Endothelial cell of umbilical vein (primary cell): ENCODE data around the gene GABARAP. TPM values are rescaled to one million over a fixed set of nuclear protein-coding genes. Genes with fewer than 3 reads are reported as not detected.
A peak's percentile ranks its signal among the peaks of the same experiment; 100 is the strongest.

Source experiments
- BruUV-seq: library from RNA; stranded (reverse); fragments of 400-500 nt; replicated peaks from 2 replicates; lab custom pipeline; 2021; lab: Mats Ljungman, UMichigan
- CTCF ChIA-PET: fragments of 300-600, 350-600 bp; sonication (Branson Sonifier 250); formaldehyde crosslinking; loops from one replicate; lab custom pipeline; 2021; ENCODE audit warnings: antibody characterized with exemption, inconsistent platforms; lab: Charles Lee
- POLR2A ChIA-PET: fragments of 300-600, 350-600 bp; sonication (Branson Sonifier 250); formaldehyde crosslinking; loops from one replicate; lab custom pipeline; 2021; ENCODE audit warnings: antibody characterized with exemption, inconsistent platforms; lab: Charles Lee
- DNase-seq: peaks from one replicate; pipeline ENCODE4 v3.0.0-alpha.2; 2011; ENCODE audit warnings: low read depth, low spot score
- FAIRE-seq: peaks from 2 replicates; lab custom pipeline; 2011; peaks lifted over from hg19 to GRCh38; lab: Jason Lieb, UNC
- H2AFZ ChIP-seq: 2 replicates; pipeline ENCODE4 v1.6.0; 2012; ENCODE audit warnings: low read depth, low read length, control low read depth, inconsistent platforms
- H3K27ac ChIP-seq: 2 replicates; pipeline ENCODE4 v1.5.1; 2011; ENCODE audit warnings: low read depth, mild to moderate bottlenecking, control low read depth, low read length, moderate library complexity; ENCODE audit not compliant: insufficient read depth
- H3K27me3 ChIP-seq, 2 experiments: 2 replicates each; pipeline versions ENCODE4 v1.6.0 to v1.6.1; 2011; ENCODE audit warnings: low read length in 2 of 2, mixed read lengths in 1 of 2; ENCODE audit not compliant: control insufficient read depth in 2 of 2, insufficient read depth in 2 of 2
- H3K36me3 ChIP-seq, 2 experiments: 2 replicates in 1 of 2; 3 replicates in 1 of 2; pipeline ENCODE4 v1.5.1; 2011; ENCODE audit warnings: low read length in 2 of 2, mild to moderate bottlenecking in 1 of 2, moderate library complexity in 1 of 2; ENCODE audit not compliant: control insufficient read depth in 2 of 2, insufficient read depth in 2 of 2; ENCODE audit errors: extremely low read depth in 1 of 2
- H3K4me1 ChIP-seq: 3 replicates; pipeline ENCODE4 v1.5.1; 2011; ENCODE audit warnings: mild to moderate bottlenecking, low read length; ENCODE audit not compliant: control insufficient read depth, insufficient read depth; ENCODE audit errors: extremely low read depth
- H3K4me2 ChIP-seq: 2 replicates; pipeline ENCODE4 v1.6.1; 2011; ENCODE audit warnings: low read length, control low read depth, mixed read lengths; ENCODE audit not compliant: insufficient read depth
- H3K4me3 ChIP-seq, 3 experiments: fragments of 200-600 bp in 1 of 3; sonication (generic), shearing (Covaris generic) in 1 of 3; replicated peaks in 1 of 3; 2 replicates each; pipeline ENCODE4 v1.5.1; 2011 to 2016; ENCODE audit warnings: control low read depth in 3 of 3, low read length in 3 of 3, mild to moderate bottlenecking in 2 of 3, inconsistent platforms in 1 of 3, low read depth in 1 of 3, moderate library complexity in 1 of 3; ENCODE audit not compliant: insufficient read depth in 1 of 3
- H3K79me2 ChIP-seq: 2 replicates; pipeline ENCODE4 v1.6.0; 2012; ENCODE audit warnings: low read length, inconsistent platforms; ENCODE audit not compliant: control insufficient read depth, insufficient read depth
- H3K9ac ChIP-seq: replicated peaks from 2 replicates; pipeline ENCODE3; 2011; ENCODE audit warnings: low read length, control low read depth; ENCODE audit not compliant: insufficient read depth; ENCODE audit errors: extremely low read depth
- H3K9me1 ChIP-seq: replicated peaks from 3 replicates; pipeline ENCODE4 v1.6.0; 2011; ENCODE audit warnings: mild to moderate bottlenecking, low read length; ENCODE audit not compliant: control insufficient read depth, insufficient read depth; ENCODE audit errors: extremely low read depth
- H3K9me3 ChIP-seq: replicated peaks from 2 replicates; pipeline ENCODE4 v1.5.1; 2012; ENCODE audit warnings: low read length, inconsistent platforms; ENCODE audit not compliant: control insufficient read depth, insufficient read depth
- H4K20me1 ChIP-seq: replicated peaks from 2 replicates; pipeline ENCODE3; 2011; ENCODE audit warnings: mild to moderate bottlenecking, low read length; ENCODE audit not compliant: control insufficient read depth, insufficient read depth; ENCODE audit errors: extremely low read depth
- EZH2 ChIP-seq: IDR thresholded peaks from 2 replicates; pipeline ENCODE4 v1.6.1; 2012; ENCODE audit warnings: borderline replicate concordance, low read depth, mild to moderate bottlenecking, moderate library complexity, low read length, inconsistent platforms; ENCODE audit not compliant: severe bottlenecking
- GATA2 ChIP-seq: IDR thresholded peaks from 2 replicates; pipeline ENCODE4 v1.7.0; 2011; ENCODE audit warnings: low read depth, mild to moderate bottlenecking, moderate library complexity, mixed read lengths, low read length; ENCODE audit not compliant: insufficient read length, insufficient read depth
- MAX ChIP-seq: IDR thresholded peaks from 2 replicates; pipeline ENCODE4 v1.6.1; 2011; ENCODE audit not compliant: insufficient read depth, insufficient read length
- MYC ChIP-seq: IDR thresholded peaks from one replicate; pipeline ENCODE4 v1.6.1; 2011; ENCODE audit warnings: mild to moderate bottlenecking, low read depth, low read length
- POLR2A ChIP-seq: IDR thresholded peaks from 2 replicates; pipeline ENCODE4 v1.6.1; 2012; ENCODE audit warnings: low read depth, mild to moderate bottlenecking, control low read depth, low read length
- POLR2AphosphoS5 ChIP-seq: IDR thresholded peaks from 2 replicates; pipeline ENCODE4 v1.6.1; 2012; ENCODE audit warnings: low read depth, mild to moderate bottlenecking, control low read depth, low read length, moderate library complexity; ENCODE audit not compliant: insufficient read depth
- dilution Hi-C: fragments of 300-500 bp; cut with MboI; formaldehyde crosslinking; loops from one replicate; pipeline ENCODE4 v1.15.0; 2019; ENCODE audit warnings: low sequenced_read_pairs; ENCODE audit not compliant: extremely low pct_ligation_motif_present
- intact Hi-C: fragments of 100-400 bp; cut with micrococcal nuclease; formaldehyde crosslinking; loops from one replicate; pipeline ENCODE4 v1.10.0; 2022
- polyA plus RNA-seq, 4 experiments: library from polyadenylated mRNA; depleted of rRNA in 3 of 4; stranded (reverse) in 3 of 4; unstranded in 1 of 4; fragments of >200 nt; gene quantifications; 2 replicates each; pipeline versions ENCODE4 v1.2.1 to v1.2.3, GENCODE V29; 2011 to 2012; ENCODE audit warnings: missing spikeins in 1 of 4
- total RNA-seq: library from RNA; stranded (reverse); gene quantifications from 2 replicates; pipeline ENCODE4 v1.2.3, GENCODE V29; 2021
- TF ChIP-seq, protein P1 (sequence below), 2 donors: IDR thresholded peaks; 1 replicate in 1 of 2; 2 replicates in 1 of 2; pipeline ENCODE4 v1.5.1; 2011; ENCODE audit warnings: low read length in 2 of 2, mild to moderate bottlenecking in 2 of 2, moderate library complexity in 2 of 2, control low read depth in 1 of 2, inconsistent platforms in 1 of 2, low read depth in 1 of 2; ENCODE audit not compliant: insufficient read depth in 1 of 2; ENCODE audit errors: extremely low read depth in 1 of 2

Gene GABARAP
- total and polyA plus RNA-seq, 2 donors (not counting 3 experiments of a cell fraction or from before 2014, with no cell fraction given) = 401 to 882 TPM

DNA sequence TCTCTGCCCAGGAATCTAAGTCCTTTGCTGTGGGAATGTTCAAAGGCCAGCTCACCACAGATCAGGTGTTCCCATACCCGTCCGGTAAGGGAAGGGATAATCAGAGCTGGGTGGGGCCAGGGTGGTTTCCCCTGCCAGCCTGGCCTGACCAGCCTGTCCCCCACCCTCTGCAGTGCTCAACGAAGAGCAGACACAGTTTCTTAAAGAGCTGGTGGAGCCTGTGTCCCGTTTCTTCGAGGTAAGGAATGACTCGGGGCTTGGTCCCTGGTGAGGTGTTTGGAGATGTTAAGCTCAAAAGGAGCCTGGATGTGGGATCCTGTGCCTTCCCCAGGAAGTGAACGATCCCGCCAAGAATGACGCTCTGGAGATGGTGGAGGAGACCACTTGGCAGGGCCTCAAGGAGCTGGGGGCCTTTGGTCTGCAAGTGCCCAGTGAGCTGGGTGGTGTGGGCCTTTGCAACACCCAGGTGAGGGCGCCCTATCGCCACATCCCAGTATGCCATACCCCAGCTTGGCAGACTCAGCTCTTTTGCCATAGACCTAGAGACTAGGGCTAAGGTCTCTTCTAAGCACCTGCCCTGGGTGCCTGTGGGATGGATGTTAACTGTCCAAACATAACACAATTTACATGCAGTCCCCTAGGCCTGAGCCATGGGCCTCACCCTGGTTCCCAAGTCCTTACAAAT lies 21.5 kb downstream of the GABARAP start:
- no peaks in the 10 kb centered on the region for H3K9me3 ChIP-seq
- DNase-seq = peak; percentile 78
- BruUV-seq = TSS peak; percentile 3
- dilution Hi-C loops (no loop called here), intact Hi-C loops (loop anchor here (1.0 to 2.0 kb wide), 4 partner anchors 14 to 76 kb away; partner anchors contain the start of genes DVL2 and PHF23)
- peaks cover 11% of the 10 kb centered on the region for H3K79me2 ChIP-seq
- H3K4me2 ChIP-seq = peak overlapping the region; percentile 65
- peaks cover 15 to 31% of the 10 kb centered on the region in 2 experiments for H3K36me3 ChIP-seq
- TF ChIP-seq POLR2A (peak; percentile 73), POLR2AphosphoS5 (peak; percentile 74), GATA2 (no peak), MYC (no peak), EZH2 (no peak), MAX (no peak)
- TF ChIP-seq, protein P1, sequence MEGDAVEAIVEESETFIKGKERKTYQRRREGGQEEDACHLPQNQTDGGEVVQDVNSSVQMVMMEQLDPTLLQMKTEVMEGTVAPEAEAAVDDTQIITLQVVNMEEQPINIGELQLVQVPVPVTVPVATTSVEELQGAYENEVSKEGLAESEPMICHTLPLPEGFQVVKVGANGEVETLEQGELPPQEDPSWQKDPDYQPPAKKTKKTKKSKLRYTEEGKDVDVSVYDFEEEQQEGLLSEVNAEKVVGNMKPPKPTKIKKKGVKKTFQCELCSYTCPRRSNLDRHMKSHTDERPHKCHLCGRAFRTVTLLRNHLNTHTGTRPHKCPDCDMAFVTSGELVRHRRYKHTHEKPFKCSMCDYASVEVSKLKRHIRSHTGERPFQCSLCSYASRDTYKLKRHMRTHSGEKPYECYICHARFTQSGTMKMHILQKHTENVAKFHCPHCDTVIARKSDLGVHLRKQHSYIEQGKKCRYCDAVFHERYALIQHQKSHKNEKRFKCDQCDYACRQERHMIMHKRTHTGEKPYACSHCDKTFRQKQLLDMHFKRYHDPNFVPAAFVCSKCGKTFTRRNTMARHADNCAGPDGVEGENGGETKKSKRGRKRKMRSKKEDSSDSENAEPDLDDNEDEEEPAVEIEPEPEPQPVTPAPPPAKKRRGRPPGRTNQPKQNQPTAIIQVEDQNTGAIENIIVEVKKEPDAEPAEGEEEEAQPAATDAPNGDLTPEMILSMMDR (IDR thresholded peaks at IDR 0.05; ENCODE audit: extremely low read depth in 1 of 2, insufficient read depth in 1 of 2, low read depth in 1 of 2, low read length in 2 of 2) = peak; percentile 66 to 76
- H3K27me3 ChIP-seq = no peaks in the 10 kb centered on the region
- H3K4me3 ChIP-seq = peak overlapping the region; percentile 51 to 69 (median 61)
- CTCF ChIA-PET = interaction anchor here (0.6 to 4.5 kb wide), 21 partner anchors 9 to 175 kb away, joined by 3 to 94 read pairs (median 4); partner anchors contain the start of genes DVL2, GABARAP, GPS2 and PHF23
- peak; percentile 77 for FAIRE-seq
- H2AFZ ChIP-seq = no peak overlapping the region
- H3K27ac ChIP-seq = peak overlapping the region; percentile 71
- POLR2A ChIA-PET = interaction anchor here (1.3 kb wide), 1 partner anchor 175 kb away, joined by 3 read pairs; no protein-coding TSS in a partner anchor
- H3K9me1 ChIP-seq = no peaks in the 10 kb centered on the region
- peak overlapping the region; percentile 72 for H3K9ac ChIP-seq
- peaks cover 23% of the 10 kb centered on the region for H3K4me1 ChIP-seq
- no peaks in the 10 kb centered on the region for H4K20me1 ChIP-seq
